D721Med (cell line): Measurements from ENCODE around the gene PARVA.
"Not testable (repeated sequence)": the region's sequence is repeated elsewhere in the genome, so short reads cannot be mapped to it uniquely, and the experiment has no call there.

ENCODE experiments used
- DNase-seq: peaks from one replicate; pipeline ENCODE4 v3.0.0; 2011; ENCODE audit warnings: low spot score; ENCODE audit not compliant: insufficient read length
- FAIRE-seq: peaks from 2 replicates; lab custom pipeline; 2011; peaks lifted over from hg19 to GRCh38; lab: Jason Lieb, UNC
- TF ChIP-seq, protein P1 (sequence below): IDR thresholded peaks from 2 replicates; pipeline ENCODE4 v1.5.1; 2012; ENCODE audit warnings: mild to moderate bottlenecking, control low read depth; ENCODE audit not compliant: insufficient read depth; ENCODE audit errors: missing control alignments

The PARVA gene

DNA sequence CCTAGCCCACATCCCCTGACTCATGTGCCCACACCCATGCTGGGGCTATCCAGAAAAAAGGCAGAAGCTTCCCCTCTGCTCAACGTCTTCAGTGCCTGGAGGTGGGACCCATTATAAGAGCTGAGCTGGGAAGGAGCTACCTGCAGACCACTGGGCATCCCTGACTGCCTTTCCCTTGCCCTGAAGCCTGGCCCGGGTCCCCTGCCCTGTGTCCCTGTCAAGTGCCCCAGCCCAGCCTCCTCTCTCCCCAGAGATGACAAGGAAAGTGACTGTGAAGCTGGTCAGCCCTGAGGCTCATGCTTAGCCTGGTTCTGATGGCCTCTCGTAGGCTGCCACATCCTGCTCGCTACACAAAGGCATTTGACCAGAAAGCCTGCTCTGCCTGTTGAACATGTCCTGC, 140.4 kb downstream of the PARVA start:
- DNase-seq: no peak
- FAIRE-seq: no peak
- TF ChIP-seq, protein P1, sequence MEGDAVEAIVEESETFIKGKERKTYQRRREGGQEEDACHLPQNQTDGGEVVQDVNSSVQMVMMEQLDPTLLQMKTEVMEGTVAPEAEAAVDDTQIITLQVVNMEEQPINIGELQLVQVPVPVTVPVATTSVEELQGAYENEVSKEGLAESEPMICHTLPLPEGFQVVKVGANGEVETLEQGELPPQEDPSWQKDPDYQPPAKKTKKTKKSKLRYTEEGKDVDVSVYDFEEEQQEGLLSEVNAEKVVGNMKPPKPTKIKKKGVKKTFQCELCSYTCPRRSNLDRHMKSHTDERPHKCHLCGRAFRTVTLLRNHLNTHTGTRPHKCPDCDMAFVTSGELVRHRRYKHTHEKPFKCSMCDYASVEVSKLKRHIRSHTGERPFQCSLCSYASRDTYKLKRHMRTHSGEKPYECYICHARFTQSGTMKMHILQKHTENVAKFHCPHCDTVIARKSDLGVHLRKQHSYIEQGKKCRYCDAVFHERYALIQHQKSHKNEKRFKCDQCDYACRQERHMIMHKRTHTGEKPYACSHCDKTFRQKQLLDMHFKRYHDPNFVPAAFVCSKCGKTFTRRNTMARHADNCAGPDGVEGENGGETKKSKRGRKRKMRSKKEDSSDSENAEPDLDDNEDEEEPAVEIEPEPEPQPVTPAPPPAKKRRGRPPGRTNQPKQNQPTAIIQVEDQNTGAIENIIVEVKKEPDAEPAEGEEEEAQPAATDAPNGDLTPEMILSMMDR: no peak

DNA sequence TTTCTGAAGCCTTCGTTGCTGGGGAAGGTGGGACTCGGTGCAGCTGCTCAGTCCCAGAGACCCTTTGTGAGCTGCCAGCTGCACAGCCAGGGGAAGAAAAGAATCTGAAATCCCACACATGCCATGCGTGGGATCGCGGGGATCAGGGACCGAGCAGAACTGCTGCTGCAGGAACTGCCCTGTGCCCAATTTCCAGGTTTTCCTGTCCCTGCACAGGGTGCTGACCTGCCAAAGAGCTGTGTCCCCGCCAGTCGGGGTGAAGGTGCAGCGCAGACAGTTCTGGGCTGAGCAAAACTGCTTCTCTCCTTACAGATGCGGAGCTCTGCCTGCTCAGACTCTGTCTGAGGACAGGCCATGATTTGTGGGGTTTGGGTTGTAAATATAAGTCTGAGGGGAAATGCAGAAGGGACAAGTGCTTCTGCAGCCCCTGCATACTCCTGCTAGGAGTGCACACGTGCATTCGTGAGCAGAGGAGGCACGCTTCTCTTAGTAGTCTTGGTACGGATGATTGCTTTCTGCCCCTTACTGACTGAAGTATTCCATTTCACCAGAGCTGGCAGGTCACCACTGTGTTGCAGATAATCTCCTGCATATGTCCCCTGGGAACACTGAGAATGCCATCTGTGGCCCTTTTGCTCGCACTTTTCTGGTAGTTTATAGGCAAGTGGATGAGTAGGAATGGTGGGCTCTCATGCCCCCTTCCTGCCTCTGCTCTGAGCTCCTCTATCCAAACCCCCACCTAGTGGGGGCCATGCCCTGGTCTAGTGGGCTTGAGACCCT, 141.4 kb downstream of the PARVA start:
- FAIRE-seq (no peak), DNase-seq (peak; percentile 75)
- TF ChIP-seq, protein P1: no peak

DNA sequence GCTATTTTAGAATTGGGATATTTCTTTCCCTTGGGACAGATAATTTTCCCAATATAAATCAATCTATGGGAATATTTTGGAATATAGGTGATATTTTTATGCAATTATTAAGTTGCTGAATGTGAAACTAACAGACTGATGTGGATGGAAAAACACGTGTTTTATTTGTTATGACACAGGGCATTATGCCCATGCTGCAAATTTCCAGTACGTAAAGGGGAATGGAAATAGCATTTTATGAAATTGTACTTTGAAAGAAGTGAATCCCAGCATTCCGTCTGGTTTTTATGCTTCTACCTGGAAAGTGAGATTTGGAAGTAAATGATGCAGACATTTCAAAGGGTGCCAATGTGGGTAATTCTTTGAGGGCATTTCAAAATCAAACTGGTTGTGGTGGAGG, 142.7 kb downstream of the PARVA start:
- DNase-seq (no peak), FAIRE-seq (no peak)
- TF ChIP-seq, protein P1: no peak

DNA sequence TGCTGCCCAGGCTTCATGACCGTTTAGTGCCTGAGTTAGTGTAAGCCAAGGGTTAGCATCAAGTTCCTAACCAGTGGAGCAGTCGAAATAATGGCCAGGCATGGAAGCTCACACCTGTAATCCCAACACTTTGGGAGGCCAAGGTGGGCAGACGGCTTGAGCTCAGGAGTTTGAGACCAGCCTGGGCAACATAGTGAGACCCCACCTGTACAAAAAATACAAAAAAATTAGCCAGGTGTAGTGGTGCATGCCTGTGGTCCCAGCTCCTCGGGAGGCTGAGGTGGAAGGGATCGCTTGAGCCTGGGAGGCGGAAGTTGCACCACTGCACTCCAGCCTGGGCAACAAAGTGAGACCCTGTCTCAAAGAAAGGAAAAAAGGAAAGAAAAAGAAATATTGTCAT, 143.2 kb downstream of the PARVA start:
- FAIRE-seq, DNase-seq: not testable (repeated sequence)

DNA sequence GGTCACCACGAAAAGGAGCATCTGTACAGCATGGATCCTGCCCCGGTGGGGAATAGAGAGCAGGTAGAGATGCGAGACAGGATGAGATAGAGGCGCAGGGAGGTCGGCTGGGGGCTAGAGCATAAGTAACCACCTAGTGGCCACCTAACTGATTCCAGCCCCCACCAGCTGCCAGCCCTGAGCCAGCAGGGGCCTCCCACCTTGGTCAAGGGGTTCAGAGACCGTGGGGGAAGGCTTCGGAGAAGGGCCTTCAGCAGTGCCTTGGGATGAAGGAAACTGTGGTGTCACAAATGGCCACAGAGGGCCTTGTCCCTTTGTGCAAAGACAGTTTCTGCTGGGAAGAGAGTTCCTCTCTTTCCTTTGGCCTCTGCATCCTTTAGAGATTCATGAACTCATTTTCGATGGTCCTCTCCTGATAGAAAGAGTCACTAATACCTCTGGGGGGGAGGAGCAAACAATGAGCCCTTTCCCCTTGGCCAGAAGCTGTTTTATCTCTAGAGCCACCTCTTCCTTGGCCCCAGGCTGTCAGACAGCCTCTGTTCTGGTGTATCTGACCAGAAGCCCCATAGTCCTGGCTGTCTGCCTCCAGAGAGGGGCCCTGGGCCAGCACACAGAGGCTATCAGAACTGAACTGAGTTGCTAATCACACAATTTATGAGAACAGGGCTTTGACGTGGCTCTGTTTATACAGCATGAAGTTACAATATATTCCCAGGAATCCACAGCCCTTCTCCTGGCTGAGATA, 146.0 kb downstream of the PARVA start:
- TF ChIP-seq, protein P1: no peak
- no peak for FAIRE-seq
- no peak for DNase-seq

DNA sequence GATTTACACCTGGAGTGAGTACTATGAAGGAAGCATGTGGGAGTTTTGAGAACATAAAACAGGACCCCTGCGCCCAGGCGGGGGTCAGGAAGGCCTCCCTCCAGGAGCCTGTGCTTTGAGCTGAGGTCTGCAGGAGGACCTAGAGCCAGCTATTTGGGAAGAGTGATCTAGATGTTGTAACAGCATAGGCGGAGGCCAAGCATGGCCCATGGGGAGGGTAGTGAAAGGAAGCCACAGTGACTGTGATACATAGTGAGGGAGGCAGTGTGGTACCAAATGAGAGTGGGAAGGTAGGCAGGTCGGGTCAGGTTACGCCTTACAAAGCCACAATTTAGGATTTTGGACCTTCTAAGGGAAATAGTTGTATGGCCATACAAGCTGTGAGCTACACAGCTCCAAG, 147.5 kb downstream of the PARVA start:
- TF ChIP-seq, protein P1: no peak
- FAIRE-seq (no peak), DNase-seq (no peak)

DNA sequence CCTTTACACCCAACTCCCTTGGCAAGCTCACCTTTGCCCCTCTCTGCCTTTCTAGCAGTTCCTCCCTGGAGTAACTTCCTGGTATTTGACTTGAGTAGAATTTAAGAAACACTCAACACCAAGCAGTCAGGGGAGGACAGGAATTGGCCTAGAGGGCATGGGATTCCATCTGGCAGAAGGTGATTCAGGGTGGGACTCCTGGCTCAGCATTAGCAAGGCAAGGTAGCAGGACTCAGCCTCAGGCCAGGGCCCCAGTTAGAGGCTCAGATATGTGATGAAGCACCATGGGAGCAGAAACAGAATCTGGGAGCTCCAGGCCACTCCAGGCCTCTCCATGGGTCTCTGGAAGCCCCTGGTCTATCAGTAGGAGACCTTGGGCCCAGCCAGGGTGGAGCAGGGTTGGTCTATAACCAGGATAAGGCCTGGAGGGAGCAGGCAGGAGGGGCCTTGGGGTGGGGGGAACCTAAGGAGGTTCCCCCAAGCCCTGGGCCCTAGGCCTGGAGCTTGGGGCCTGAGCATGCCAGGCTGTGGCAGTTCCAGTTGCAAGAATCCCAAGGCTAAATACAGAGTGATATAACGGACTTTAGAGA, 148.2 kb downstream of the PARVA start:
- no peak for DNase-seq
- TF ChIP-seq, protein P1: no peak
- no peak for FAIRE-seq
